HG02840 (cell line): ENCODE data around the gene TSHZ2.

Experiments
- ATAC-seq: cut with Tn5 transposase; IDR thresholded peaks from one replicate; pipeline ENCODE4 v1.9.1; 2021; ENCODE audit warnings: mild to moderate bottlenecking, moderate library complexity, moderate number of reproducible peaks; ENCODE audit not compliant: unreplicated experiment, low FRiP score

The TSHZ2 gene

DNA sequence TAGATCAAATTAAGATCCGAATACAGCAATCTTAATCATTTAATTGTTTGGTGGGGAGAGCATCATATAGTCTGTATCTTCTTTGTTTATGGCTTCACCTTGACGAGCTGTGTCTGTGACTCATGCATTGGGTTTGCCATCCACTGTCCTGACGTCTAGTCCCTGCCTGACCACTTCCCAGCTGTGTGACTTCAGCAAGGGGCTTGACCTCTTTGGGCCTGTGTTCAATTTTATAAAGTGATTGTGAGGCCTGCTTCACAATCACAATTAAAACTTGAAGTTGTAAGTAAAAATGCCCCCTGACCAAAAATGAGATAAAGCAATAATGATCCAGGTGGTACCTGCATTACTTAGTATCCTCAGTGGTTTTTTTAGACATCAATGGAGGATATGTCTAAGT is 412.2 kb downstream of the TSHZ2 start:
- no peak for ATAC-seq

DNA sequence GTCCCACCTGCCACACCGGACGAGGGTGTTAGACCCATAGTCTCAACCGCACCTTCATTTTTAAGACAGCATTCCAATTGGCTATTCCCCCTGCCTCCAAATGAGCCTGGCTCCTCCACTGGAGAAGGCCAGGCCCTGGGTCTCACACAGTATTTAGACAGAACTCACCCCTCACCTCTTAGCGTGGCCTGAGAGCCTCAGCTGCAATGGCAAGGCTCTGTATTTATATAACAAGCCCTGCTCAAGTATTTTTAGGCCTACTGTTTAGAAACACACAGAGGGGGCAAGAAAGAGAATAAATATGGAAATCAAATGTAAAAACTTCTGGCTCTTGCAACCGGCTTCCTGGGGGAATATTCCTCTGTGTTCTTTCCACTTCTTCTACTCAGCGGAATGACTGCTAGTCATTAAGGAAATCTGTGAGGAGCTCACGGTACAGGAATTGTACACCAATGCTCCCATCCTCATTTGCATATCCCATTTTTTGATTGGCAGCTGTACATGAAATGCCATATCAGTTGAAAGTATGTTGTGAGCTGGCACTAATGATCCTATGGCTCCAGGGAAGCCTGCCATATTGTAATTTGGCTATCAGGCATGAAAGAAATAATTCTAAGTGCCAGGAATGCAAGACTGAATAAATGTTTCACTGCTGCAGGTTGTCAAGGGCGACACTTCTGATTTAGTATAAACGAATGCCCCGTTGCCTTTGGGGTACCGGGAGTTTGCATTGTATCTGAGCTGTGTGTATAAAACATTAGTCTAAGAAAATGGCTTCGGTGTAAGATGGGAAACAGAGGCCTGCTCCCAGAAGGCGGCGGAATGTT is 414.0 kb downstream of the TSHZ2 start:
- ATAC-seq, result no peak

DNA sequence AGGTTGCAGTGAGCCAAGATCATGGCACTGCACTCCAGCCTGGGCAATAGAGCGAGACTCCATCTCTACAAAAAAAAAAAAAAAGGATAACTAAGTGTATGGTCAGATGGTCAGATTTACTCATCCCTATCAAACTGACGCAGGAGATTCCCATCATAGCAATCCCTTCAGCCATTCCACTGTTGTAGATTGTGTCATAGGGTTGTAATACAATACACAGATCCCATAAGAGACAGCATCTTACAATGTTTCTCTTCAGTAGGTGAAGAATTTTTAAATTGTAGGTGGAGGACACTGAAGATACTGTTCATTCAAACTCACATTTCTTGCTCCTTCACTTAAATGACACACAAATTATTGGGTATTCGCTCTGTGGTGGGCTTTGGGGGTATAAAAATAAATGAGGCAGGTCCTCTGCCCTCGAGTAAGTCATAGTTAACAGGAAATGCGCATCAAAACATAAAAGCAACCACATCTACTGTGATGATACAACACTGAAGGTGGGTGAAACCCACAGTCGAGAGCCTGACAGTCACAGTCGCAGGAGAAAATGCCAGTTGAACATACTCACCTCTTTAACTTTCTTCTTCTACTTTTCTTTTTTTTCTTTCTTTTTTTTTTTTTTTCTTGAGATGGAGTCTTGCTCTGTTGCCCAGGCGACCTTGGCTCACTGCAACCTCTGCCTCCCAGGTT is 416.0 kb downstream of the TSHZ2 start:
- ATAC-seq, result no peak

DNA sequence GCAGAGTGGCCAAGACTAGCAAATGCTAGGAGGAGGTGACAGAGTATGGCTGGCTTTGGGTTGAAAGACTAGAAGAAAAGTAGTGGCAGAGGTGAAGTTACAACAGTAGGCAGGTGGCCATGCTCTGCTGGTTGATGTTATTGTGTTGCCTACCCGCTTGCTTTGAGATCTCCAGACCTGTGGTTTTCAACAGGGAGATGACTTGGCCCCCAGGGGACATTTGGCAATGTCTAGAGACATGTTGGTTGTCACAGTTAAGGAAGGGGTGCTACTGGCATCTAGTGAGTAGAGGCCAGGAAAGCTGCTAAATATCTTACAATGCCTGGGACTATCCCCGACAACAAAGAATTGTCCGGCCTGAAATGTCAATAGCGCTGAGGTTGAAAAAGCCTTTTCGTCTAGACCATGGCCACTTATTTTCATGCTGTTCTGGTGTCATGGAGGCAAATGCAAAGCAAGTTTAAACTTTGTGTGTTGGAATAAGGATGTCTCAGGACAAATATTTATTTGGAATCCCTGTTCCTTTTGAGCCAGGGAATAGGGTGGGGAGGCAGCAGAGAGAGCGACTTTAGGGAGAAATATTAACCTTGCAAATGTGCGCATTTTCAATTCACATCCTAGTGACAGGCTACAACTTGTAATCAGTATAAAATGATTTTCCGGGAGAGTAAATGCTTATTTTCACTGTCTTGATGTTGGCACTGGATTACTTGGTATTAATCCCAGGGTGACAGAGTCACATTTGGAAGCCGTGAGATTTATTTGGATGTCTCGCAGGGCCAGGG is 417.6 kb downstream of the TSHZ2 start:
- ATAC-seq, result no peak

DNA sequence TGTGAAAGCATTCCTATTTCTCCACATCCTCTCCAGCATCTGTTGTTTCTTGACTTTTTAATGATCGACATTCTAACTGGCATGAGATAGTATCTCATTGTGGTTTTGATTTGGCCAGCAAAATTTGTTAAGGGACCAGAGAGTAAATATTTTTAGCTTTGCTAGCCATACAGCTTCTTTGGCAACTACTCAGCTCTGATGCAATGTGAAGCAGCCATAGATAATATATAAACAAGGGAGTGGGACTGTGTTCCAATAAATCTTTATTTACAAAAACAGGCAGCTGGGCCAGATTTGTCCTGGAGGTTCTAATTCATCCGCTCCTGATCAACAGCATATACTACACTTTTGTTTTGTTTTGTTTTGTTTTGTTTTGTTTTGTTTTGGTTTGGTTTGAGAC is 418.6 kb downstream of the TSHZ2 start:
- no peak for ATAC-seq

DNA sequence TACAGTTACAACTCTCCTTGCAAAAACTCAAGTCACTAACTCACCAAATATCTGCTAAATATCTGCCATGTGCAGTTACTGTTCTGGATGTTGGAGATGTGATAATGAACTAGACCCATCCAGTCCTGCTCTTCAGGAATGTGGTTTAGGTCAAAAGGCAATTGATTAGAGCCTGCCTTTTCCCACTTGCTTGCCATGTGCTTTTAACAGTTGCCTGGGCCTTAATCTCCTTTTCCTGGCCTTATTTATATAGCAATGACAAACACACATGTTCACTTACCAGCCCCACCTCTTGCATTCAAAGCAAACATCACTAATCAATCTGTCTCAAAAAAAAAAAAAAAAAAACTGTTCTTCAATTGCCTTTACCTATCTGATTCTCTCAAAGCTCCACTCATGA is 422.3 kb downstream of the TSHZ2 start:
- no peak for ATAC-seq

DNA sequence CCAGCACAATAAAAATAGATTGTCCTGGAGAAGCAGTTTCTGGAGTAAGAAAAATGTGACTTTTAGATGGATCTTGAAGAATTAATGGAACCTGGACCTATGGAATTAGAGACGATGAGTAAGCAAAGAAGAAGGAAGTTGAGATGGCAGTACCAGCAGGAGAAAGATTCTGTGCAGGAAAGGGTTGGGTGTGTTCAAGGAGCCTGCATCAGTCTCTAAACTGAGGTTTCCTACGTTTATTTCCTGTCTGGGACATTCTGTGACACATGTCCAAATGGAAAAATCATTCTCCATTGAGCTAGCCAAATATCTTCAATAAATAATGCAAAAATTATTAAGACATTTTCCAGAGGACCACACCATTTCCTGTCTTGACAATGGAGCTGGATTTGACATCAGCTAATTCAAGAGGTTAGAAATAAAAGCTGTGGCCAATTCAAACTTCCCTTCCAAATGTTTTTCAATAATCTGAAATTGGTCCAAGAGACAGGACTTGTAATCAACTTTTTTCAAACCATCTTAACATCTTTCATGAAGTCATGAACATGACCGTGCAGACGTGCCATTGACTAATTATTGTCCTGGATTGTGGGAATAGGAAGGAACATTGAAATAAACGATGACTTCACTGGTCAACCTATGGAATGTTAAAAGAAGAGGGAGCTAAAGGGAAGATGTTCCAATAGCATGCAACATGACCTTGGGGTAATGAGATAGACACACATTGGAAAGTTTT is 423.2 kb downstream of the TSHZ2 start:
- no peak for ATAC-seq

DNA sequence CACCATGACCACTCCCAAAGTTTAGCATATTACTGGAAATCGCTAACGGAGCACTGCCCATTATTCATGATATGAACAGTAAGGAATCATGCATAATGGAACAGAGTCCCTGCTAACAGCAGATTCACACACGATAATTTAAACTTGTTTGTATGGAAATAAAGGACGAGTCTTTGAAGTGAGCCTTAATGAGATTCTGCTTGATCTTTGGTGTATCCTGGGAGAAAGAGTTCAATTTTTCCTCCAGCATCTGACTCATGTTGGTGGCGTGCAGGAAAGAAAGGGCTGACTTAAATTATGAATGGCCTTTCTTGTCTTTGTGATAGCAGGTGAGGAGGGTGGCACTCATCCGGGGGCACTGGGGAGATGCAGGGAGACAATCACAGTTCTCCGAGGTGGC is 426.9 kb downstream of the TSHZ2 start:
- no peak for ATAC-seq

DNA sequence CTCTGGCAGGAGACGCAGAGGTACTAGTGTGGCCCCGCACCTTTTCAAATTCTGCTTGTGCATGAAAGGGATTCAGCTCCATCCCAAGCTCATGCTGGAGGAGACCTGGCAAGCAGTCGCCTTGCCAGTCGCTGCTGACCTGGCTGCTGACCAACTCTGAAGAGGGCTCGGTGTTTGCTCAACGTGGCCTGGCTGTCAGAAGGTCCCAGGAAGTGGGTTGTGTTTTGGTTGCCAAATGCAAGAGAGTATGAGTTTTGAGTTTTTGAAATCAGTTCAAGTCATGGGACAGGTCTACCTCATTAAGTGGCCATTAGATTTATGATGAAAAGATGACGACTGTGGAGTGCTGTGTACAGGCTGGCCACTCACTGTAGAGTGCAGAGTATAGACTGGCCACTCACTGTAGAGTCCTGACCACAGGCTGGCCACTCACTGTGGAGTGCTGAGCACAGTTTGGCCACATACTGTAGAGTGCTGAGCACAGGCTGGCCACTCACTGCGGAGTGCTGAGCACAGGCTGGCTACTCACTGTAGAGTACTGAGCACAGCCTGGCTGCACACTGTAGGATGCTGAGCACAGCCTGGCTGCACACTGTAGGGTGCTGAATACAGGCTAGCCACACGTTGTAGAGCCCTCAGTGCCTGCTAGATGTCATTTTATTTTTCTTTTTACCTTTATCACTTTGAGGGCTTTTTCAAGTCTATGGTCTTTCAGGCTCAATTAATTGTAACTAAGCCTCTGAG is 427.6 kb downstream of the TSHZ2 start:
- ATAC-seq, result no peak

DNA sequence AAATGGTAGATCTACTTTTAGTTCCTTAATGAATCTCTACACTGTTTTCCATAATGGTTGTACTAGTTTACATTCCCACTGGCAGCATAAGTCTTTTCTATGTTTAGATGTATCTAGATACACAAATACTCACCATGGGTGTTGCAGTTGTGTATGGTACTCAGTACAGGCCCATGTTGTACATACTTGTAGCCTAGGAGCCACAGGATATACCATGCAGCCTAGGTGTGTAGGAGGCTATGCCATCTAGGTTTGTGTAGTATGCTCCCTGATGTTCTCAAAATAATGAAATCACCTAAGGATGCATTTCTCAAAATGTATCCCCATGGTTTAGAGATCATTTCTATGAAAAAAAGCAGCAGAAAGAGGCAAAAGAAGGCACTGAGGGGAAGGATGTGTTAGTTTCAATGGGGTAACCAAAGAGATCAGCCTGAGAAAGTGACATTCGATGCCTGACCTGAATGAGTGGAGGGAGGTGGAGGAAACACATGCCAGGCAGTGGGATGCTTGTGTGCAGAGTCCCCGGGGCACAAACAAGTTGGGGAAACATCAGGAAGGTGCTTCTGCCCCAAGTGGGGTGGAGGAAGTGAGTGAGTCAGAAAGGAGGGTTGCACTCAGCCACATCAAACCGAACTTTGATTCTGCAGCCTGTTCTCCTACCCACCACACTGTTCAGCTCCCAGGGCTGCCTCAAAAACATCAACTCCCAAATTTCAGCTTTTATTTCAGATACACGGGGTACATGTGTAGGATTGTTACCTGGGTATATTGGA is 430.3 kb downstream of the TSHZ2 start:
- no peak for ATAC-seq

DNA sequence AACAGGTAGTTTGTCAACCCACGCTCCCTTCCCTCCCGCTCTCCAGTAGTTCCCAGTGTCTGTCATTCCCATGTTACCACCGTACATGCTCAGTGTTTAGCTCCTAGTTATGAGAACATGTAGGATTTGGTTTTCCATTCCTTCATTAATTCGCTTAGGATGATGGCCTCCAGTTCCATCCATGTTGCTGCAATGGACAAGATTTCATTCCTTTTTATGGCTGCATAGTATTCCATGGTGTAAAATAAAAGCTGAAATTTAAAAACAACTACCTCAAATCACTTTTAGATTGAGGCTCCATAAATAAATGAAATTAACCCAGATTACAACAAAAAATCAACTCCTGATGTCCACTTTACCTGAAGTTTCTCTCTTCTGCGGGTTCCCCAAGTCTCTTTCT is 430.9 kb downstream of the TSHZ2 start:
- no peak for ATAC-seq

DNA sequence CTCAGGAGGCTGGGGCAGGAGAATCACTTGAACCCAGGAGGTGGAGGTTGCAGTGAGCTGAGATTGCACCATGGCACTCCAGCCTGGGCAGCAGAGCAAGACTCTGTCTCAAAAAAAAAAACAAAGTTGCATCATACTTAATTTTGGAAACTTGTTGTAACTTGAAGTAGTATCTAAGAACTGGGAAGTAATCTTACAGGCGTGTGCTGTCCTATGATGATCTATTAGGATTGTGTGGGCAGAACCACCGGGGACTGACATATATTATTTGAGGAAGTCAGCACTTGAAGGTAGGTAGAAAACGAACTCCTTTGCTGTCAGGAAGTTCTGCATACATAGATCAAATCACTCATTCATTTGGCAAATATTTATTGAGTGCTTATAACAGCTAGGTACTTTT is 433.0 kb downstream of the TSHZ2 start:
- no peak for ATAC-seq

DNA sequence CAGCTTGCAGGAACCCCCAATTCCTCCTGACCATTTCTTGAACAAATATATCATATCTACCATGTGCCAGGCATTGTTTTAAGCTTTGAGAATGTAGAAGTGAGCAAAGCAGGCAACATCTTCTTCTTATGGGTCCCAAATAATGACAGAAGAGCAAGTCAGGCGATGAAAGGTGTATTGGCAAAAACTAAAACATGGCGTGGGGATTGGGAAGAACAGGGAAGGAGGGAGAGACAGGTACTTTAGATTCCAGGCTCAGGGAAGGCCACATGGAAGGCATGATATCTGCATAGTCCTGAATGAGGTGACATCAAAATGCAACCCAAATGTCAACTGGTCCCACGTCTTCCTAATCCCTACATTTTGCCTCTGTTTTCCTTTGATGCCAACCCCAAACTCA is 434.4 kb downstream of the TSHZ2 start:
- no peak for ATAC-seq

DNA sequence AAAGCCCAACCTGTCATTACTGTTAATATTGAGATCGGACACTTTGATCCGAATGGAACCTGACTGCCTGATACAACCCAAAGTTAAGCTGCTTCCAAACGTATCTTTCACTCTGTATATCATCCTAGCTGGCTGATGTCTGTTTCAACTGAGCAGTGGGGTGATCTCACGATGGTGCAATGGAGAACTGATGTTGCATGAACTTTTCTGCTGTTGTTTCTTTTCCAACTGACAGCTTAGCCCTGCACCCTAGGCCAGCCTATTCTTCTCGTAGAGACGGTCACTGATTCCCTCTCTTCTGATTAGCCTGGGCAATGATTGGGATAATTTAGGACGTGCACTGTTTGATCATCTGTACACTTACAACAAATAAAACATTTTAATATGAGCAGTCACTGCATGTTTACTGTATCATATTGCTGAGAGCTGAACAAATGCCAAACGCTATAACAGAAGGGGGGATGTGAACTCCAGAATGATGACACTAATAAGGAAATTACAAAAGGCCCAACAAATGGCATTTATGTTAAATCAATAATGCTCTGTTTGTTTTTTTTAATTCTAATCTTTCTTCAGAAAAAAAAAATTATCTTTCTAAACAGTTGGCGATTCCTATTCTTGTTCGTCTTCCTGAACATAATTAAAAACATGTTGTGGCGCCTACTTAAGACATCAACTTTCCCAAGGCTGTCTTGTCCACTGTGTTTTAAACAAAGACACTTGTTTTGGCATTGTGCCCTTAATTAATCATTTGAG is 436.7 kb downstream of the TSHZ2 start:
- ATAC-seq, result no peak

DNA sequence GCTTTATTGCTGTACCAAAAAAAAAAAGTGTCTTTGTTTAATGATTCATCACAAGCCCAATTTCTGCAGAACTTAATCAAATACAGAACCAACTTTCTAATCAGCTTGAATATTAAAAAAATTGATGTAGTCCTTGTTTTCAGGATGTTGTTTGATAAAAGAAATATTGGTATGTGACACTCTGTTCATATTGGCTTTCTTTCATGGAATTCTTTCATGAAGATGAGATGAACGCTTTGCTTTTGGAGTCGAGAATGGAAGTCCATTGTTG is 437.2 kb downstream of the TSHZ2 start:
- ATAC-seq, result no peak

DNA sequence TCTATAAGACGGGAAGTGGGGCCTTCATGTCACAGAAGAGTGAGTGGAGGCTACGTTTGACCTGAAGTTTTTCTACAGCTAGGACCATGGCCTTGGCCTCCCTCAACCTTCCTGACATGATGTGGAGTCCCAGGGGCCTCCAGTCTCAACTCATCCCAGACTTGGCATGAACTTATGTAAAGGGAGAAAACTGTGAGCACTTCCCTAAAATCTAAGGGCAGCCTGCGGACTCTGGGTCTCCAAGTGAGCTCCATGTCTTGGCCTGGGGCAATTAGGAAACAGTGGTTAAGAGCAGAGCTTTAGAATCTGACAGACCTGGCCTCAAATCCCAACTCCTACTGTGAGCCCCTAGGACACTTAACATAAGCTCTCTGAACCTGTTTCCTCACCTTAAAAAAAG is 439.0 kb downstream of the TSHZ2 start:
- no peak for ATAC-seq

DNA sequence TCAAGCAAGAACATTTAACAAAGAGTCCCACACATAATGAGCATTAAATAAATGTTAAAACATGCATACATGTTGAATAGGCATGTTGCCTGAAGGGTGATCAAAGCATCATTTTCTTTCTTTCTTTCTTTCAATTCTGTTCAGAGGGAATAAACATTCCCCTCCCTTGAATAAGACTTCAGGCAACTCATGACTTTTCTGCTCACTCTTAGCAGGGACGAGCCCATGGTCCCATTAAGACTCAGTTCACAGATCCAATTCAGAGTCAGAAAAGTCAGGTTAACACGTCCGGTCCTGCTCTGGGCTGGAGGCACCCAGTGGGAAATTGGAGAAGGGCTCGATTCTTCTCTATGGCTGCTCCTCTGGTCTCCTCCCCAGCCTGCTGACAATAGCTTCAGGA is 439.7 kb downstream of the TSHZ2 start:
- no peak for ATAC-seq

DNA sequence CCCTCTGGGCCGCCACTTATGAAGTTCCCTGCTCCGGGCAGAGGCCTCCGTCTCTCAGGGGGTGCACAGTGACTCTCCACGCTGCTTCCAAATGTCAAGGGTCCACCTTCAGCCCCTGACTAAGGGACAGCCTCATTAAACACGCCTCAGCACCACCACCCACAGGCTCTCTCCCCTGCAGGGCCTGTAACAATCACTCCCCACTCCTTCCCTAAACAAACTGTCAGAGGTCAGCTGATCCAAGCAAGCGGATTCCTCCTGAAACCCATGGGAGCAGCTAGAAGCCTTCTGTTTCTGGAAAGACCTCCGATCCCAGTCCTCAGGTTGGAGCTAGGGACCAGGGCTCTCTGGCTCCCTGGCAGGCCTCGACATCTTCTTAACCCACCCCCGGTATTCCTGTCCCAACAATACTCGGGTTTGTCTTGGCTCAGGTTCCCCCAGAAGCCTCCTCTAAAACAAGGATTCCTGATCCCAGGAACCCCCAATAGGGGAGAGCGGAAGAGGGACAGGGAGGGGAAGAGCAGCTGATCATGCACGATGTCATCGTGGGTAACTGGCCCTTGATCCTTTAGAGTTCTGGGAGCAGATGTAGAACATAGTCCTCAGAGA is 440.5 kb downstream of the TSHZ2 start:
- no peak for ATAC-seq
